Dermis microvascular lymphatic vessel endothelial cell (primary cell): ENCODE measurements around the gene NCOA3. TPM values are rescaled to one million over a fixed set of nuclear protein-coding genes. Genes with fewer than 3 reads are reported as not detected.
"Not testable (repeated sequence)": the region's sequence is repeated elsewhere in the genome, so short reads cannot be mapped to it uniquely, and the experiment has no call there.

Experiments used
- DNase-seq, 2 donors: peaks; one replicate each; pipeline versions ENCODE4 v3.0.0 to v3.0.0-alpha.2; 2010; ENCODE audit warnings: low read depth in 2 of 2
- total RNA-seq: library from RNA; depleted of rRNA; stranded (reverse); fragments of >200 nt; gene quantifications from 2 replicates; pipeline ENCODE4 v1.2.1, GENCODE V29; 2014

Gene NCOA3
- total RNA-seq, 1 donor from 2014 or later: 22.5 TPM

- DNase-seq: no peak
Measured at GRCh38 chr20:47561603-47562583, 60.2 kb downstream of the NCOA3 start.

- no peak for DNase-seq
Measured at GRCh38 chr20:47566269-47566668, 64.6 kb downstream of the NCOA3 start.

GRCh38 chr20:47568019-47568418 is 66.3 kb downstream of the NCOA3 start:
- DNase-seq: peak; percentile 36 to 88

- DNase-seq: no peak
Measured at GRCh38 chr20:47568837-47569410, 67.2 kb downstream of the NCOA3 start.

GRCh38 chr20:47571426-47571825 is 69.7 kb downstream of the NCOA3 start:
- no peak for DNase-seq

- DNase-seq: no peak
Measured at GRCh38 chr20:47572105-47572729, 70.5 kb downstream of the NCOA3 start.

- DNase-seq: no peak
Measured at GRCh38 chr20:47573559-47573958, 71.9 kb downstream of the NCOA3 start.

- peak; percentile 15 to 68 for DNase-seq
Measured at GRCh38 chr20:47574616-47575364, 73.1 kb downstream of the NCOA3 start.

- peak; percentile 90 to 95 for DNase-seq
Measured at GRCh38 chr20:47576516-47577033, 74.9 kb downstream of the NCOA3 start.

- no peak for DNase-seq
Measured at GRCh38 chr20:47577314-47577713, 75.6 kb downstream of the NCOA3 start.

- peak; percentile 47 to 84 for DNase-seq
Measured at GRCh38 chr20:47578543-47578942, 76.9 kb downstream of the NCOA3 start.

GRCh38 chr20:47580686-47581085 is 79.0 kb downstream of the NCOA3 start:
- not testable (repeated sequence) for DNase-seq

GRCh38 chr20:47581090-47581489 is 79.4 kb downstream of the NCOA3 start:
- DNase-seq: no peak

GRCh38 chr20:47583551-47583950 is 81.9 kb downstream of the NCOA3 start:
- no peak for DNase-seq

GRCh38 chr20:47585087-47585747 is 83.5 kb downstream of the NCOA3 start:
- no peak for DNase-seq

GRCh38 chr20:47586649-47587294 is 85.1 kb downstream of the NCOA3 start:
- DNase-seq: no peak

GRCh38 chr20:47588158-47588557 is 86.5 kb downstream of the NCOA3 start:
- DNase-seq: no peak

GRCh38 chr20:47591231-47591630 is 89.5 kb downstream of the NCOA3 start:
- DNase-seq: no peak

- DNase-seq: no peak
Measured at GRCh38 chr20:47594157-47594556, 92.5 kb downstream of the NCOA3 start.

GRCh38 chr20:47595138-47595537 is 93.5 kb downstream of the NCOA3 start:
- DNase-seq: not testable (repeated sequence)
